Keratinocyte (primary cell): ENCODE results near the gene TIPRL. TPM values are rescaled to one million over a fixed set of nuclear protein-coding genes. Genes with fewer than 3 reads are reported as not detected.

Source experiments
- DNase-seq: peaks from one replicate; pipeline ENCODE4 v3.0.0-alpha.2; 2011; ENCODE audit warnings: low read depth, missing footprints, low spot score
- FAIRE-seq: peaks from 2 replicates; lab custom pipeline; 2011; peaks lifted over from hg19 to GRCh38; lab: Jason Lieb, UNC
- H2AFZ ChIP-seq: 2 replicates; pipeline ENCODE4 v1.6.0; 2012; ENCODE audit warnings: low read length, control low read depth, inconsistent platforms; ENCODE audit not compliant: control insufficient read depth
- H3K27ac ChIP-seq: 2 replicates; pipeline ENCODE4 v1.5.1; 2011; ENCODE audit warnings: low read length; ENCODE audit not compliant: control insufficient read depth, insufficient read depth
- H3K27me3 ChIP-seq: 3 replicates; pipeline ENCODE4 v1.6.0; 2011; ENCODE audit warnings: low read length; ENCODE audit not compliant: control insufficient read depth, insufficient read depth; ENCODE audit errors: extremely low read depth
- H3K36me3 ChIP-seq, 2 experiments: 2 replicates in 1 of 2; 3 replicates in 1 of 2; pipeline ENCODE4 v1.5.1; 2011; ENCODE audit warnings: low read length in 2 of 2, mild to moderate bottlenecking in 1 of 2; ENCODE audit not compliant: control insufficient read depth in 2 of 2, insufficient read depth in 2 of 2; ENCODE audit errors: extremely low read depth in 1 of 2
- H3K4me1 ChIP-seq: 3 replicates; pipeline ENCODE4 v1.5.1; 2011; ENCODE audit warnings: low read length; ENCODE audit not compliant: control insufficient read depth, insufficient read depth; ENCODE audit errors: extremely low read depth
- H3K4me2 ChIP-seq: 3 replicates; pipeline ENCODE4 v1.6.0; 2011; ENCODE audit warnings: low read depth, low read length; ENCODE audit not compliant: control insufficient read depth, insufficient read depth; ENCODE audit errors: extremely low read depth
- H3K4me3 ChIP-seq, 3 experiments: fragments of 200-600 bp in 1 of 3; sonication (generic) in 1 of 3; 2 replicates in 2 of 3; 3 replicates in 1 of 3; pipeline ENCODE4 v1.5.1; 2011 to 2016; ENCODE audit warnings: low read length in 3 of 3, mild to moderate bottlenecking in 3 of 3, control low read depth in 2 of 3, inconsistent platforms in 1 of 3, low read depth in 1 of 3, mixed read lengths in 1 of 3, mixed run types in 1 of 3, moderate library complexity in 1 of 3; ENCODE audit not compliant: control insufficient read depth in 2 of 3, insufficient read depth in 2 of 3; ENCODE audit errors: extremely low read depth in 1 of 3
- H3K79me2 ChIP-seq: 2 replicates; pipeline ENCODE4 v1.6.0; 2012; ENCODE audit warnings: low read length; ENCODE audit not compliant: control insufficient read depth, insufficient read depth
- H3K9ac ChIP-seq: 3 replicates; pipeline ENCODE4 v1.6.0; 2011; ENCODE audit warnings: low read length; ENCODE audit not compliant: control insufficient read depth, insufficient read depth; ENCODE audit errors: extremely low read depth
- H3K9me1 ChIP-seq: 3 replicates; pipeline ENCODE4 v1.6.0; 2011; ENCODE audit warnings: low read length; ENCODE audit not compliant: control insufficient read depth, insufficient read depth; ENCODE audit errors: extremely low read depth
- H3K9me3 ChIP-seq: 2 replicates; pipeline ENCODE4 v1.5.1; 2012; ENCODE audit warnings: low read depth, low read length; ENCODE audit not compliant: control insufficient read depth
- H4K20me1 ChIP-seq: 3 replicates; pipeline ENCODE4 v1.6.0; 2011; ENCODE audit warnings: low read length; ENCODE audit not compliant: control insufficient read depth, insufficient read depth; ENCODE audit errors: extremely low read depth
- EZH2 ChIP-seq: IDR thresholded peaks from one replicate; pipeline ENCODE4 v1.6.1; 2012; ENCODE audit warnings: inconsistent platforms, mild to moderate bottlenecking, low read length, moderate library complexity
- dilution Hi-C: fragments of 300-500 bp; cut with MboI; formaldehyde crosslinking; loops from one replicate; pipeline ENCODE4 v1.7.0; 2020; ENCODE audit warnings: low sequenced_read_pairs; ENCODE audit not compliant: extremely low pct_ligation_motif_present
- polyA plus RNA-seq, 5 experiments: library from polyadenylated mRNA; depleted of rRNA in 3 of 5; stranded (reverse) in 3 of 5; stranded (forward) in 1 of 5; unstranded in 1 of 5; fragments of >200 nt; gene quantifications; 1 replicate in 1 of 5; 2 replicates in 3 of 5; 3 replicates in 1 of 5; pipeline versions ENCODE4 v1.2.1 to v1.2.3, GENCODE V29; 2011 to 2012; ENCODE audit warnings: missing spikeins in 2 of 5, low read depth in 1 of 5, low replicate concordance in 1 of 5
- TF ChIP-seq, protein P1 (sequence below), 3 experiments: IDR thresholded peaks in 1 of 3; conservative IDR thresholded peaks in 1 of 3; optimal IDR thresholded peaks in 1 of 3; 2 replicates in 2 of 3; 3 replicates in 1 of 3; pipeline versions ENCODE3 to v1.5.1; 2011; ENCODE audit warnings: low read length in 3 of 3, mild to moderate bottlenecking in 3 of 3, moderate library complexity in 2 of 3, control low read depth in 1 of 3, inconsistent platforms in 1 of 3; ENCODE audit not compliant: insufficient read depth in 2 of 3; ENCODE audit errors: extremely low read depth in 1 of 3

TIPRL gene
- polyA plus RNA-seq, 1 donor (not counting 4 experiments of a cell fraction or from before 2014, with no cell fraction given): 62.5 TPM

DNA sequence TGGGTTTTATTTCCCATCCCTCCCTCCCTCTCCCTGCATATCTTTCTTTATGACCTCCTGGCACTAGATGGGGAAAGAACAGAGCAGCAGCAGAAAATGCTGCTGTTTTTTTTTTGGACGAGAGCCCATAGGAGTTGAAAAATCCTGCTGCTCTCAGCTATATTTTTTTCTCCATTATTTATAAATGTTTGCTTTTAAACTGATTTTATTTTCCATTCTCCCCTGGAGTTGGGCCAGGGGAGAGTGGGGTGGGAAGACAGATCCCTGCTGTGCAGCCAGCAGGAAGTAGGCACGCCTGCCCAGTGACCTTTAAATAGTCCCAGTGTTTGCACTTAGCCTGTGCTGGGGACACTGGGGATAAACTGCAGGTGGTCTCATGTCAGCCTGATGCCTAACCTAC lies 64.4 kb downstream of the TIPRL start:
- Histone ChIP-seq H3K36me3 (peaks cover 24% of the 10 kb centered on the region in 2 experiments), H3K4me2 (no peak overlapping the region), H3K9me1 (no peaks in the 10 kb centered on the region), H3K79me2 (peaks cover 12% of the 10 kb centered on the region), H3K9ac (no peak overlapping the region), H4K20me1 (no peaks in the 10 kb centered on the region), H2AFZ (no peak overlapping the region), H3K4me3 (no peak overlapping the region), H3K27me3 (no peaks in the 10 kb centered on the region), H3K4me1 (no peaks in the 10 kb centered on the region), H3K27ac (no peak overlapping the region), H3K9me3 (no peaks in the 10 kb centered on the region)
- TF ChIP-seq, protein P1, sequence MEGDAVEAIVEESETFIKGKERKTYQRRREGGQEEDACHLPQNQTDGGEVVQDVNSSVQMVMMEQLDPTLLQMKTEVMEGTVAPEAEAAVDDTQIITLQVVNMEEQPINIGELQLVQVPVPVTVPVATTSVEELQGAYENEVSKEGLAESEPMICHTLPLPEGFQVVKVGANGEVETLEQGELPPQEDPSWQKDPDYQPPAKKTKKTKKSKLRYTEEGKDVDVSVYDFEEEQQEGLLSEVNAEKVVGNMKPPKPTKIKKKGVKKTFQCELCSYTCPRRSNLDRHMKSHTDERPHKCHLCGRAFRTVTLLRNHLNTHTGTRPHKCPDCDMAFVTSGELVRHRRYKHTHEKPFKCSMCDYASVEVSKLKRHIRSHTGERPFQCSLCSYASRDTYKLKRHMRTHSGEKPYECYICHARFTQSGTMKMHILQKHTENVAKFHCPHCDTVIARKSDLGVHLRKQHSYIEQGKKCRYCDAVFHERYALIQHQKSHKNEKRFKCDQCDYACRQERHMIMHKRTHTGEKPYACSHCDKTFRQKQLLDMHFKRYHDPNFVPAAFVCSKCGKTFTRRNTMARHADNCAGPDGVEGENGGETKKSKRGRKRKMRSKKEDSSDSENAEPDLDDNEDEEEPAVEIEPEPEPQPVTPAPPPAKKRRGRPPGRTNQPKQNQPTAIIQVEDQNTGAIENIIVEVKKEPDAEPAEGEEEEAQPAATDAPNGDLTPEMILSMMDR (optimal IDR thresholded peaks at IDR 0.05 in 1 of 3, IDR thresholded peaks at IDR 0.05 in 1 of 3, conservative IDR thresholded peaks at IDR 0.05 in 1 of 3; ENCODE audit: extremely low read depth in 1 of 3, insufficient read depth in 2 of 3, low read length in 3 of 3): no peak
- no peak for TF ChIP-seq EZH2
- DNase-seq (no peak), FAIRE-seq (no peak)
- dilution Hi-C loops: no loop called here

DNA sequence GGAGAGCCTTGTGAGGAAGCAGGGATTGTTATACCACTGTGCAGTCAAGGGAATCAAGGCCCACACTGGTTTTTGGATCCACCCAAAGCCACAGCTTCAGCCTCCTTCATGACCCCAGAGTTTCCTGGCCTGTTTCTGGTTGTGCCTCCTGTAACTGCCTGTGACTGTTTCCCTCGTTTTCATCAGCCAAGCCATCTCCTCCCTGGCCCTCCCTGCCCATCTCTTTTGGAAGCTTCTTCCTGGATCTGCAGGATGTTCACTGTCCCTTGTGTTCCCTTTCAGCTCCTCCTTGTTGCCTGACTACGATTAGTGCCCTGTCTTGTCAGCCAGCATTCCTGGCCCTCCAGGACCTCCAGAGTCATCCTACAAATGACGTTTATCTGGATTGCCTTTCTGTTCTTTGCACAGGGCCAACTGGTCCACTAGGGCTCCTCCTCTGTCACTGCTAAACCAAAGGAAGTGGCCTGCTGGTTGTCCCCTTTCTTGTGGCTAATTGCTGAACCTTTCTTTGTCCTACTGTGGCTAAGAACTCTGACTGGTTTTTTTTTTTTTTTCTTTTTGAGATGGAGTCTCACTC lies 65.0 kb downstream of the TIPRL start:
- no peak for FAIRE-seq
- TF ChIP-seq, protein P1 (optimal IDR thresholded peaks at IDR 0.05 in 1 of 3, IDR thresholded peaks at IDR 0.05 in 1 of 3, conservative IDR thresholded peaks at IDR 0.05 in 1 of 3; ENCODE audit: extremely low read depth in 1 of 3, insufficient read depth in 2 of 3, low read length in 3 of 3): no peak
- TF ChIP-seq EZH2: no peak
- Histone ChIP-seq H3K27ac (no peak overlapping the region), H3K9me1 (no peaks in the 10 kb centered on the region), H3K9me3 (no peaks in the 10 kb centered on the region), H3K4me1 (no peaks in the 10 kb centered on the region), H3K27me3 (no peaks in the 10 kb centered on the region), H3K79me2 (peaks cover 12% of the 10 kb centered on the region), H3K36me3 (peaks cover 21 to 23% of the 10 kb centered on the region in 2 experiments), H2AFZ (no peak overlapping the region), H4K20me1 (no peaks in the 10 kb centered on the region), H3K4me2 (no peak overlapping the region), H3K4me3 (no peak overlapping the region), H3K9ac (no peak overlapping the region)
- dilution Hi-C loops: no loop called here
- no peak for DNase-seq
